K562 (cell line): Measurements from ENCODE around the gene TMEM19. TPM values are rescaled to one million over a fixed set of nuclear protein-coding genes. Genes with fewer than 3 reads are reported as not detected.

Source experiments
- ATF4 ChIP-seq: fragments of 450-650 bp; formaldehyde crosslinking; IDR thresholded peaks from 2 replicates; pipeline ENCODE4 v1.4.0; 2022; ENCODE audit warnings: mild to moderate bottlenecking, moderate library complexity
- EWSR1 ChIP-seq: fragments of 450-650 bp; IDR thresholded peaks from 2 replicates; pipeline ENCODE4 v1.6.1; 2018; ENCODE audit warnings: borderline replicate concordance, mild to moderate bottlenecking, low read depth, moderate library complexity; ENCODE audit not compliant: partially characterized antibody
- MTA2 ChIP-seq: fragments of 450-650 bp; IDR thresholded peaks from 2 replicates; pipeline ENCODE4 v1.6.1; 2016; ENCODE audit warnings: low read depth
- UBTF ChIP-seq, 2 experiments: IDR thresholded peaks; 2 replicates each; pipeline ENCODE4 v1.6.1; 2012; ENCODE audit warnings: improper control_type of control experiment in 2 of 2, low read depth in 2 of 2, low read length in 2 of 2, borderline replicate concordance in 1 of 2
- polyA plus RNA-seq, 8 experiments: library from polyadenylated mRNA; depleted of rRNA in 4 of 8; stranded (reverse) in 5 of 8; unstranded in 3 of 8; fragments of >200 nt; fragmentation: Nextera tagmentation in 2 of 8; fragmentation: Illumina TruSeq in 1 of 8; extraction: Ambion mirVana in 2 of 8; extraction: Trizol in 1 of 8; gene quantifications; 2 replicates each; pipeline versions ENCODE4 v1.2.1 to v1.2.3, GENCODE V29; 2011 to 2014; ENCODE audit warnings: inconsistent platforms in 1 of 8, missing spikeins in 1 of 8
- total RNA-seq, 7 experiments: library from RNA; depleted of rRNA in 6 of 7; stranded (reverse); fragments of >200 nt in 6 of 7; fragmentation: Illumina TruSeq in 2 of 7; extraction: Trizol in 2 of 7; gene quantifications; 2 replicates each; pipeline versions ENCODE4 v1.2.1 to v1.2.3, GENCODE V29; 2011 to 2021; ENCODE audit warnings: low replicate concordance in 1 of 7
- TF ChIP-seq, protein P1 (sequence below): sonication (generic); formaldehyde crosslinking; IDR thresholded peaks from 2 replicates; pipeline ENCODE4 v1.8.0; 2022; ENCODE audit warnings: mild to moderate bottlenecking, missing genetic modification reagents

The TMEM19 gene
- total and polyA plus RNA-seq, 9 of the 15 experiments (the other 6 are each of a cell fraction or from before 2014, with no cell fraction given) = 8.2 to 24.2 (median 17.2) TPM

DNA sequence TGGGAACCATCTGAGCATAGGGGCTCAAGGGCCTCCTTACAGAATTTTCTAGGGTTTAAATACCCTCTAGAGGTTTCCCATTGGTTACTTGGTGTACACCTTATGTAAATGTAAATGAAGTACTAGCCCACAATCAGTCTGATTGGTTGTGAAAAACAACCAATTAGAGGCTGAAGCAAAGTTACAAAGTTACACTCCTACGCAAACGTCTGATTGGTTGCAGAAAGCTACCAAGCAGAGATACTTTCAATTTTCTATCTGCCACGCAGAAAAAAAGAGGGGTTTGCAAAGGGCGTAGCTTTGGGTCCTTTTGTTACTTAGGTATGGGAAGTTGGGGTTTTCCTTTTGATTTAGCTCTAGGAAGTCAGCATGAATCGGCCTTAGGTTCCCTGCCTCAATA, 1.8 kb upstream of the TMEM19 start (continued):
- no peak for TF ChIP-seq ATF4 (CRISPR knock-in tag)
- TF ChIP-seq UBTF (IDR thresholded peaks at IDR 0.05; ENCODE audit: borderline replicate concordance in 1 of 2, low read depth in 2 of 2, low read length in 2 of 2) = no peak
- no peak for TF ChIP-seq EWSR1
- TF ChIP-seq, protein P1, sequence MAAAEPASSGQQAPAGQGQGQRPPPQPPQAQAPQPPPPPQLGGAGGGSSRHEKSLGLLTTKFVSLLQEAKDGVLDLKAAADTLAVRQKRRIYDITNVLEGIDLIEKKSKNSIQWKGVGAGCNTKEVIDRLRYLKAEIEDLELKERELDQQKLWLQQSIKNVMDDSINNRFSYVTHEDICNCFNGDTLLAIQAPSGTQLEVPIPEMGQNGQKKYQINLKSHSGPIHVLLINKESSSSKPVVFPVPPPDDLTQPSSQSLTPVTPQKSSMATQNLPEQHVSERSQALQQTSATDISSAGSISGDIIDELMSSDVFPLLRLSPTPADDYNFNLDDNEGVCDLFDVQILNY = no peak
- TF ChIP-seq MTA2 = no peak
